HCT116 (cell line): Measurements from ENCODE around the gene ZNF692. TPM values are rescaled to one million over a fixed set of nuclear protein-coding genes. Genes with fewer than 3 reads are reported as not detected.

Experiments
- ATAC-seq: fragments of 200-7000 bp; cut with Tn5 transposase; 2 replicates; pipeline ENCODE4 v1.9.1; 2020; ENCODE audit warnings: mild to moderate bottlenecking, moderate library complexity
- BruUV-seq: library from RNA; stranded (reverse); fragments of 400-500 nt; replicated peaks from 2 replicates; lab custom pipeline; 2021; lab: Mats Ljungman, UMichigan
- CTCF ChIA-PET: fragments of 300-600 bp; sonication (Branson Sonifier 250); formaldehyde crosslinking; loops from one replicate; lab custom pipeline; 2021; ENCODE audit warnings: antibody characterized with exemption; lab: Charles Lee
- POLR2A ChIA-PET: fragments of 300-600, 350-600 bp; sonication (Branson Sonifier 250); formaldehyde crosslinking; loops from one replicate; lab custom pipeline; 2021; ENCODE audit warnings: antibody characterized with exemption; lab: Charles Lee
- RAD21 ChIA-PET, 2 experiments: fragments of 300-600 bp; sonication (Branson Sonifier 250); formaldehyde crosslinking; loops; one replicate each; lab custom pipeline; 2023; ENCODE audit warnings: low total read pairs in 2 of 2; ENCODE audit not compliant: uncharacterized antibody in 2 of 2, unreplicated experiment in 2 of 2, low non-redundant PET in 1 of 2; lab: Charles Lee
- DNase-seq: peaks from one replicate; pipeline ENCODE4 v3.0.0-alpha.2; 2010; ENCODE audit warnings: low read depth, low spot score
- H2AFZ ChIP-seq: fragments of 200-600 bp; shearing (Covaris generic), sonication (generic); 2 replicates; pipeline ENCODE4 v1.6.1; 2017; ENCODE audit warnings: low read depth, mixed run types, mixed read lengths, antibody characterized with exemption, low read length; ENCODE audit not compliant: poor library complexity, severe bottlenecking
- H3K27ac ChIP-seq: 2 replicates; pipeline ENCODE4 v1.5.1; 2012; ENCODE audit warnings: low read depth, low read length
- H3K27me3 ChIP-seq: fragments of 200-600 bp; sonication (generic); 2 replicates; pipeline ENCODE4 v1.6.1; 2016; ENCODE audit warnings: mixed run types, low read length, mixed read lengths; ENCODE audit not compliant: insufficient read depth
- H3K36me3 ChIP-seq, 2 experiments: fragments of 200-500 bp in 1 of 2; fragments of 200-600 bp in 1 of 2; sonication (Bioruptor generic) in 1 of 2; sonication (generic) in 1 of 2; 2 replicates each; pipeline versions ENCODE4 v1.5.1 to v1.6.1; 2014 to 2016; ENCODE audit warnings: low read length in 2 of 2, inconsistent platforms in 1 of 2, mixed read lengths in 1 of 2, mixed run types in 1 of 2; ENCODE audit not compliant: insufficient read depth in 2 of 2, control insufficient read depth in 1 of 2
- H3K4me1 ChIP-seq, 2 experiments: fragments of 200-600 bp in 1 of 2; sonication (generic) in 1 of 2; 2 replicates each; pipeline versions ENCODE4 v1.5.1 to v1.6.1; 2012 to 2017; ENCODE audit warnings: low read length in 2 of 2, inconsistent platforms in 1 of 2, mild to moderate bottlenecking in 1 of 2, mixed read lengths in 1 of 2, mixed run types in 1 of 2, moderate library complexity in 1 of 2; ENCODE audit not compliant: insufficient read depth in 2 of 2, control insufficient read depth in 1 of 2
- H3K4me2 ChIP-seq: fragments of 200-600 bp; sonication (generic); 2 replicates; pipeline ENCODE4 v1.6.1; 2017; ENCODE audit warnings: mixed run types, low read length, mixed read lengths
- H3K4me3 ChIP-seq, 2 experiments: fragments of 200-600 bp in 1 of 2; sonication (generic) in 1 of 2; replicated peaks in 1 of 2; 2 replicates each; pipeline ENCODE4 v1.5.1; 2011 to 2016; ENCODE audit warnings: low read length in 2 of 2, control low read depth in 1 of 2, low read depth in 1 of 2, mild to moderate bottlenecking in 1 of 2, mixed read lengths in 1 of 2, mixed run types in 1 of 2
- H3K79me2 ChIP-seq: fragments of 200-600 bp; sonication (generic); 2 replicates; pipeline ENCODE4 v1.6.1; 2017; ENCODE audit warnings: mild to moderate bottlenecking, mixed run types, low read length, moderate library complexity, mixed read lengths; ENCODE audit not compliant: insufficient read depth
- H3K9ac ChIP-seq: fragments of 200-600 bp; sonication (generic); 2 replicates; pipeline ENCODE4 v1.6.1; 2016; ENCODE audit warnings: low read length, mixed read lengths
- H3K9me2 ChIP-seq: fragments of 200-600 bp; sonication (generic), shearing (Covaris generic); 2 replicates; pipeline ENCODE4 v1.6.1; 2017; ENCODE audit warnings: mixed run types, mild to moderate bottlenecking, moderate library complexity; ENCODE audit not compliant: insufficient read depth
- H3K9me3 ChIP-seq, 2 experiments: fragments of 200-500 bp in 1 of 2; fragments of 200-600 bp in 1 of 2; sonication (Bioruptor generic) in 1 of 2; sonication (generic) in 1 of 2; 2 replicates each; pipeline ENCODE4 v1.6.1; 2014 to 2017; ENCODE audit warnings: low read length in 2 of 2, mixed read lengths in 2 of 2, inconsistent platforms in 1 of 2, low read depth in 1 of 2, mild to moderate bottlenecking in 1 of 2, mixed run types in 1 of 2, moderate library complexity in 1 of 2; ENCODE audit not compliant: control insufficient read depth in 1 of 2, insufficient read depth in 1 of 2
- H4K20me1 ChIP-seq: fragments of 200-600 bp; sonication (generic), shearing (Covaris generic); 2 replicates; pipeline ENCODE4 v1.6.1; 2017; ENCODE audit warnings: mixed run types, mild to moderate bottlenecking, moderate library complexity; ENCODE audit not compliant: insufficient read depth
- EZH2 ChIP-seq: fragments of 200-600 bp; sonication (generic); IDR thresholded peaks from 2 replicates; pipeline ENCODE4 v1.6.1; 2017; ENCODE audit warnings: antibody characterized with exemption, mixed run types
- JUND ChIP-seq: IDR thresholded peaks from 2 replicates; pipeline ENCODE4 v1.6.1; 2012
- MAX ChIP-seq: IDR thresholded peaks from 2 replicates; pipeline ENCODE4 v1.6.1; 2012
- POLR2A ChIP-seq: IDR thresholded peaks from 2 replicates; pipeline ENCODE4 v1.7.0; 2011; ENCODE audit warnings: borderline replicate concordance; ENCODE audit not compliant: insufficient read depth, insufficient read length; ENCODE audit errors: extremely low read depth
- RAD21 ChIP-seq: IDR thresholded peaks from 2 replicates; pipeline ENCODE4 v1.6.1; 2012; ENCODE audit warnings: low read depth, mild to moderate bottlenecking
- REST ChIP-seq: IDR thresholded peaks from 2 replicates; pipeline ENCODE4 v1.6.1; 2012; ENCODE audit warnings: low read depth
- SIN3A ChIP-seq: IDR thresholded peaks from 2 replicates; pipeline ENCODE4 v1.6.1; 2012; ENCODE audit warnings: low read depth
- YY1 ChIP-seq: IDR thresholded peaks from 2 replicates; pipeline ENCODE4 v1.6.1; 2011; ENCODE audit warnings: low read length, low read depth, moderate library complexity, mild to moderate bottlenecking; ENCODE audit not compliant: insufficient replicate concordance; ENCODE audit errors: extremely low read depth
- intact Hi-C: fragments of 100-400 bp; cut with micrococcal nuclease; formaldehyde crosslinking; loops from 2 replicates; pipeline ENCODE4 v1.10.0; 2022
- total RNA-seq: library from RNA; stranded (reverse); gene quantifications from one replicate; pipeline ENCODE4 v1.2.1, GENCODE V29; 2021; ENCODE audit not compliant: unreplicated experiment
- TF ChIP-seq, protein P1 (sequence below), 3 experiments: fragments of 200-600 bp in 1 of 3; sonication (generic) in 1 of 3; IDR thresholded peaks in 2 of 3; conservative IDR thresholded peaks in 1 of 3; 2 replicates each; pipeline ENCODE4 v1.5.1; 2012 to 2017; ENCODE audit warnings: low read depth in 2 of 3, low read length in 2 of 3, antibody characterized with exemption in 1 of 3, borderline replicate concordance in 1 of 3, control low read depth in 1 of 3, mild to moderate bottlenecking in 1 of 3, mixed read lengths in 1 of 3, mixed run types in 1 of 3, moderate library complexity in 1 of 3; ENCODE audit not compliant: insufficient read depth in 1 of 3
- TF ChIP-seq, protein P2 (sequence below): IDR thresholded peaks from 2 replicates; pipeline ENCODE4 v1.6.1; 2011; ENCODE audit warnings: mild to moderate bottlenecking, low read length, moderate library complexity; ENCODE audit not compliant: insufficient replicate concordance; ENCODE audit errors: extremely low read depth
- TF ChIP-seq, protein P3 (sequence below): IDR thresholded peaks from 2 replicates; pipeline ENCODE4 v1.6.1; 2012

Gene ZNF692
- total RNA-seq, 1 experiment from 2014 or later: 76.2 TPM

DNA sequence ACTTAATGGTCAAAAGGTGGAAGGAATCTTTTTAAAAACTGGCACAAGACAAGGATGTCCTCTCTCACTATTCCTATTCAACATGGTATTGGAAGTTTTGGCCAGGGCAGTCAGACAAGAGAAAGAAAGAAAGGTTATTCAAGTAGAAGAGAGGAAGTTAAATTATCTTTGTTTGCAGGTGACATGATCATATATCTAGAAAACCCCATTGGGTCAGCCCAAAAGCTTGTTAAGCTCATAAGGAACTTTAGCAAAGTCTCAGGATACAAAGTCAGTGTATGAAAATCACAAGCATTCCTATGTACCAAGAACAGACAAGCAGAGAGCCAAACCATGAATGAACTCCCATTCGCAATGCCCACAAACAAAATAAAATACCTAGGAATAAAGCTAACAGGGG lies 41.8 kb upstream of the ZNF692 start:
- ChIA-PET RAD21 (no interaction called here), POLR2A (no interaction called here), CTCF (no interaction called here)
- H3K27ac ChIP-seq: no peak overlapping the region
- H3K36me3 ChIP-seq: no peaks in the 10 kb centered on the region
- H3K4me1 ChIP-seq: peaks cover 0 to 9% of the 10 kb centered on the region in 2 experiments; a peak in 2 of 4 replicates
- no peak overlapping the region for H2AFZ ChIP-seq
- H3K27me3 ChIP-seq: 0 out of 2 replicates have a peak, but pooled peaks cover 3% of the 10 kb centered on the region
- H3K9me2 ChIP-seq: no peaks in the 10 kb centered on the region
- no peak overlapping the region for H3K4me3 ChIP-seq
- no TSS peak for BruUV-seq
- H4K20me1 ChIP-seq: no peaks in the 10 kb centered on the region
- intact Hi-C loops: no loop called here
- H3K79me2 ChIP-seq: no peaks in the 10 kb centered on the region
- ATAC-seq (no peak), DNase-seq (no peak)
- no peak overlapping the region for H3K4me2 ChIP-seq
- no peak overlapping the region for H3K9ac ChIP-seq
- TF ChIP-seq RAD21: no peak
- no peak for TF ChIP-seq REST
- TF ChIP-seq, protein P1, sequence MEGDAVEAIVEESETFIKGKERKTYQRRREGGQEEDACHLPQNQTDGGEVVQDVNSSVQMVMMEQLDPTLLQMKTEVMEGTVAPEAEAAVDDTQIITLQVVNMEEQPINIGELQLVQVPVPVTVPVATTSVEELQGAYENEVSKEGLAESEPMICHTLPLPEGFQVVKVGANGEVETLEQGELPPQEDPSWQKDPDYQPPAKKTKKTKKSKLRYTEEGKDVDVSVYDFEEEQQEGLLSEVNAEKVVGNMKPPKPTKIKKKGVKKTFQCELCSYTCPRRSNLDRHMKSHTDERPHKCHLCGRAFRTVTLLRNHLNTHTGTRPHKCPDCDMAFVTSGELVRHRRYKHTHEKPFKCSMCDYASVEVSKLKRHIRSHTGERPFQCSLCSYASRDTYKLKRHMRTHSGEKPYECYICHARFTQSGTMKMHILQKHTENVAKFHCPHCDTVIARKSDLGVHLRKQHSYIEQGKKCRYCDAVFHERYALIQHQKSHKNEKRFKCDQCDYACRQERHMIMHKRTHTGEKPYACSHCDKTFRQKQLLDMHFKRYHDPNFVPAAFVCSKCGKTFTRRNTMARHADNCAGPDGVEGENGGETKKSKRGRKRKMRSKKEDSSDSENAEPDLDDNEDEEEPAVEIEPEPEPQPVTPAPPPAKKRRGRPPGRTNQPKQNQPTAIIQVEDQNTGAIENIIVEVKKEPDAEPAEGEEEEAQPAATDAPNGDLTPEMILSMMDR (IDR thresholded peaks at IDR 0.05 in 2 of 3, conservative IDR thresholded peaks at IDR 0.05 in 1 of 3; ENCODE audit: borderline replicate concordance in 1 of 3, insufficient read depth in 1 of 3, low read depth in 2 of 3, low read length in 2 of 3): no peak
- TF ChIP-seq EZH2: no peak
- TF ChIP-seq POLR2A: no peak
- no peak for TF ChIP-seq SIN3A
- no peak for TF ChIP-seq MAX
- no peak for TF ChIP-seq YY1
- TF ChIP-seq, protein P2, sequence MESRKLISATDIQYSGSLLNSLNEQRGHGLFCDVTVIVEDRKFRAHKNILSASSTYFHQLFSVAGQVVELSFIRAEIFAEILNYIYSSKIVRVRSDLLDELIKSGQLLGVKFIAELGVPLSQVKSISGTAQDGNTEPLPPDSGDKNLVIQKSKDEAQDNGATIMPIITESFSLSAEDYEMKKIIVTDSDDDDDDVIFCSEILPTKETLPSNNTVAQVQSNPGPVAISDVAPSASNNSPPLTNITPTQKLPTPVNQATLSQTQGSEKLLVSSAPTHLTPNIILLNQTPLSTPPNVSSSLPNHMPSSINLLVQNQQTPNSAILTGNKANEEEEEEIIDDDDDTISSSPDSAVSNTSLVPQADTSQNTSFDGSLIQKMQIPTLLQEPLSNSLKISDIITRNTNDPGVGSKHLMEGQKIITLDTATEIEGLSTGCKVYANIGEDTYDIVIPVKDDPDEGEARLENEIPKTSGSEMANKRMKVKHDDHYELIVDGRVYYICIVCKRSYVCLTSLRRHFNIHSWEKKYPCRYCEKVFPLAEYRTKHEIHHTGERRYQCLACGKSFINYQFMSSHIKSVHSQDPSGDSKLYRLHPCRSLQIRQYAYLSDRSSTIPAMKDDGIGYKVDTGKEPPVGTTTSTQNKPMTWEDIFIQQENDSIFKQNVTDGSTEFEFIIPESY: no peak
- TF ChIP-seq, protein P3, sequence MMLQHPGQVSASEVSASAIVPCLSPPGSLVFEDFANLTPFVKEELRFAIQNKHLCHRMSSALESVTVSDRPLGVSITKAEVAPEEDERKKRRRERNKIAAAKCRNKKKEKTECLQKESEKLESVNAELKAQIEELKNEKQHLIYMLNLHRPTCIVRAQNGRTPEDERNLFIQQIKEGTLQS: no peak
- no peak for TF ChIP-seq JUND
- H3K9me3 ChIP-seq: no peaks in the 10 kb centered on the region
